ENCODE results near the gene MARCHF3. TPM values are rescaled to one million over a fixed set of nuclear protein-coding genes. Genes with fewer than 3 reads are reported as not detected.

MARCHF3 gene
- polyA plus RNA-seq, 10 donors: 6.6 to 13.8 (median 9.4) TPM

GRCh38 chr5:126956991-126957390 lies 73.4 kb downstream of the MARCHF3 start:
- no peak for DNase-seq

GRCh38 chr5:126954981-126955380 lies 75.4 kb downstream of the MARCHF3 start:
- peak in 1 of 3 donors; percentile 19 for DNase-seq

- DNase-seq: no peak
Measured at GRCh38 chr5:126953640-126954039, 76.7 kb downstream of the MARCHF3 start.

GRCh38 chr5:126949475-126949874 lies 80.9 kb downstream of the MARCHF3 start:
- DNase-seq: no peak

GRCh38 chr5:126948453-126948852 lies 81.9 kb downstream of the MARCHF3 start:
- no peak for DNase-seq

- DNase-seq: no peak
Measured at GRCh38 chr5:126948011-126948355, 82.4 kb downstream of the MARCHF3 start.

- no peak for DNase-seq
Measured at GRCh38 chr5:126947146-126948010, 83.0 kb downstream of the MARCHF3 start.

- DNase-seq: peak in 1 of 3 donors; percentile 33
Measured at GRCh38 chr5:126942908-126943307, 87.5 kb downstream of the MARCHF3 start.

- no peak for DNase-seq
Measured at GRCh38 chr5:126941403-126941802, 89.0 kb downstream of the MARCHF3 start.

GRCh38 chr5:126939887-126940286 lies 90.5 kb downstream of the MARCHF3 start:
- no peak for DNase-seq

- DNase-seq: peak in 2 of 3 donors; percentile 25 to 62
Measured at GRCh38 chr5:126938466-126938865, 91.9 kb downstream of the MARCHF3 start.

GRCh38 chr5:126937771-126938170 lies 92.6 kb downstream of the MARCHF3 start:
- no peak for DNase-seq

GRCh38 chr5:126936775-126937418 lies 93.5 kb downstream of the MARCHF3 start:
- DNase-seq: no peak

- DNase-seq: no peak
Measured at GRCh38 chr5:126931963-126932660, 98.2 kb downstream of the MARCHF3 start.

GRCh38 chr5:126928041-126928440 lies 102.3 kb downstream of the MARCHF3 start:
- DNase-seq: peak in 1 of 3 donors; percentile 45

GRCh38 chr5:126927429-126927828 lies 102.9 kb downstream of the MARCHF3 start:
- no peak for DNase-seq

- DNase-seq: no peak
Measured at GRCh38 chr5:126926187-126926586, 104.2 kb downstream of the MARCHF3 start.

GRCh38 chr5:126925482-126925881 lies 104.9 kb downstream of the MARCHF3 start:
- DNase-seq: no peak

GRCh38 chr5:126924331-126925033 lies 105.9 kb downstream of the MARCHF3 start:
- DNase-seq: no peak

GRCh38 chr5:126921241-126922091 lies 108.9 kb downstream of the MARCHF3 start:
- DNase-seq: no peak

- DNase-seq: peak; percentile 67 to 92 (median 86)
Measured at GRCh38 chr5:126920291-126920690, 110.1 kb downstream of the MARCHF3 start.

Measured in muscle of back (tissue), 11 donors.